HFF-Myc (cell line): ENCODE data around the gene RNF111.
A peak's percentile ranks its signal among the peaks of the same experiment; 100 is the strongest.
"Not testable (repeated sequence)": the region's sequence is repeated elsewhere in the genome, so short reads cannot be mapped to it uniquely, and the experiment has no call there.

Source experiments
- DNase-seq: peaks from one replicate; pipeline ENCODE4 v3.0.0-alpha.2; 2011; ENCODE audit warnings: low read depth; ENCODE audit errors: extremely low read depth
- H3K4me3 ChIP-seq: replicated peaks from 2 replicates; pipeline ENCODE4 v1.5.1; 2011; ENCODE audit warnings: low read depth, mild to moderate bottlenecking, control low read depth, low read length
- CTCF ChIP-seq: IDR thresholded peaks from 2 replicates; pipeline ENCODE4 v1.5.1; 2012; ENCODE audit warnings: mild to moderate bottlenecking, low read depth, low read length, control low read depth; ENCODE audit errors: missing control alignments

The RNF111 gene

GRCh38 chr15:59137566-59137965 is 150.1 kb downstream of the RNF111 start:
- no peak for DNase-seq
- TF ChIP-seq CTCF: no peak
- no peak overlapping the region for H3K4me3 ChIP-seq

GRCh38 chr15:59138243-59138642 is 150.8 kb downstream of the RNF111 start:
- no peak overlapping the region for H3K4me3 ChIP-seq
- DNase-seq: no peak
- TF ChIP-seq CTCF: peak; percentile 87

GRCh38 chr15:59140422-59141226 is 153.2 kb downstream of the RNF111 start:
- DNase-seq: no peak
- H3K4me3 ChIP-seq: no peak overlapping the region
- TF ChIP-seq CTCF: no peak

GRCh38 chr15:59143281-59143680 is 155.8 kb downstream of the RNF111 start:
- no peak for DNase-seq
- no peak for TF ChIP-seq CTCF
- no peak overlapping the region for H3K4me3 ChIP-seq

- peak; percentile 19 for TF ChIP-seq CTCF
- not testable (repeated sequence) for H3K4me3 ChIP-seq, DNase-seq
These were observed 157.1 kb downstream of the RNF111 start for GRCh38 chr15:59144594-59144993.
